Uterus (tissue), 2 donors: ENCODE measurements around the gene KIAA0825.

ENCODE experiments used
- CTCF ChIP-seq, 4 experiments: fragments of 200-600 bp in 2 of 4; fragments of 450-650 bp in 2 of 4; sonication (generic) in 2 of 4; IDR thresholded peaks; one replicate each; pipeline ENCODE4 v1.5.1; 2016 to 2019; ENCODE audit warnings: antibody characterized with exemption in 4 of 4, mild to moderate bottlenecking in 2 of 4, moderate library complexity in 1 of 4
- POLR2A ChIP-seq, 2 donors: fragments of 450-650 bp; IDR thresholded peaks; one replicate each; pipeline ENCODE4 v1.6.1; 2016; ENCODE audit warnings: antibody characterized with exemption in 2 of 2, mild to moderate bottlenecking in 1 of 2, moderate library complexity in 1 of 2

- TF ChIP-seq CTCF (IDR thresholded peaks at IDR 0.05) (no peak), POLR2A (IDR thresholded peaks at IDR 0.05) (no peak)
Measured at GRCh38 chr5:94480486-94480885, 137.9 kb downstream of the KIAA0825 start.
